Upper lobe of left lung (tissue), 6 donors: Measurements from ENCODE around the gene CRIP1. TPM values are rescaled to one million over a fixed set of nuclear protein-coding genes. Genes with fewer than 3 reads are reported as not detected.

Source experiments
- ATAC-seq, 2 donors: fragments of 200-7000 bp; cut with Tn5 transposase; one replicate each; pipeline ENCODE4 v1.9.1; 2022; ENCODE audit warnings: mild to moderate bottlenecking in 2 of 2, moderate library complexity in 2 of 2; ENCODE audit not compliant: low FRiP score in 2 of 2
- DNase-seq, 2 donors: peaks; one replicate each; pipeline ENCODE4 v3.0.0-alpha.2; 2019 to 2020
- H3K27ac ChIP-seq, 4 donors: fragments of 200-600 bp; sonication (generic); one replicate each; pipeline ENCODE4 v1.5.1; 2016 to 2019
- H3K27me3 ChIP-seq, 4 donors: fragments of 200-600 bp; sonication (generic); one replicate each; pipeline ENCODE4 v1.5.1; 2017 to 2019
- H3K36me3 ChIP-seq, 4 donors: fragments of 200-600 bp; sonication (generic); one replicate each; pipeline ENCODE4 v1.5.1; 2016 to 2019
- H3K4me1 ChIP-seq, 4 donors: fragments of 200-600 bp; sonication (generic); one replicate each; pipeline ENCODE4 v1.5.1; 2018 to 2019
- H3K4me3 ChIP-seq, 4 donors: fragments of 200-600 bp; sonication (generic); one replicate each; pipeline ENCODE4 v1.5.1; 2017 to 2019; ENCODE audit warnings: mild to moderate bottlenecking in 2 of 4, moderate library complexity in 1 of 4
- H3K9me3 ChIP-seq, 4 donors: fragments of 200-600 bp; sonication (generic); one replicate each; pipeline ENCODE4 v1.5.1; 2018 to 2019
- EP300 ChIP-seq, 4 donors: sonication (generic); formaldehyde crosslinking; IDR thresholded peaks; one replicate each; pipeline ENCODE4 v1.5.1; 2017; ENCODE audit warnings: antibody characterized with exemption in 4 of 4, control low read depth in 2 of 4
- POLR2A ChIP-seq, 4 donors: fragments of 450-650 bp; IDR thresholded peaks; one replicate each; pipeline ENCODE4 v1.5.1; 2016 to 2017; ENCODE audit warnings: antibody characterized with exemption in 4 of 4, mild to moderate bottlenecking in 2 of 4
- POLR2AphosphoS5 ChIP-seq, 2 donors: sonication (generic); formaldehyde crosslinking; IDR thresholded peaks; one replicate each; pipeline ENCODE4 v1.5.1; 2017; ENCODE audit warnings: antibody characterized with exemption in 2 of 2
- WGBS, 2 donors: methylation state at CpG; one replicate each; pipeline ENCODE4 v1.1.5; 2017 to 2018; 5-methylcytosine and 5-hydroxymethylcytosine counted together
- total RNA-seq, 6 donors: library from RNA; depleted of rRNA in 4 of 6; stranded (reverse); fragments of >200 nt in 4 of 6; gene quantifications; one replicate each; pipeline versions ENCODE4 v1.1.0 to v1.2.1, GENCODE V29; 2016 to 2021
- TF ChIP-seq, protein P1 (sequence below), 6 experiments: fragments of 450-650 bp in 4 of 6; fragments of 200-600 bp in 2 of 6; sonication (generic) in 2 of 6; IDR thresholded peaks; one replicate each; pipeline ENCODE4 v1.5.1; 2016 to 2019; ENCODE audit warnings: antibody characterized with exemption in 6 of 6
- donor health status: DM: no; HTN: no; CAD: no; lungs with moderate emphysema.
- donor health status: DM: no; HTN: yes; CAD: no; lungs with severe emphysema.

Gene CRIP1
- total RNA-seq, 6 donors from 2014 or later, result 26.2 to 425 (median 200) TPM

DNA sequence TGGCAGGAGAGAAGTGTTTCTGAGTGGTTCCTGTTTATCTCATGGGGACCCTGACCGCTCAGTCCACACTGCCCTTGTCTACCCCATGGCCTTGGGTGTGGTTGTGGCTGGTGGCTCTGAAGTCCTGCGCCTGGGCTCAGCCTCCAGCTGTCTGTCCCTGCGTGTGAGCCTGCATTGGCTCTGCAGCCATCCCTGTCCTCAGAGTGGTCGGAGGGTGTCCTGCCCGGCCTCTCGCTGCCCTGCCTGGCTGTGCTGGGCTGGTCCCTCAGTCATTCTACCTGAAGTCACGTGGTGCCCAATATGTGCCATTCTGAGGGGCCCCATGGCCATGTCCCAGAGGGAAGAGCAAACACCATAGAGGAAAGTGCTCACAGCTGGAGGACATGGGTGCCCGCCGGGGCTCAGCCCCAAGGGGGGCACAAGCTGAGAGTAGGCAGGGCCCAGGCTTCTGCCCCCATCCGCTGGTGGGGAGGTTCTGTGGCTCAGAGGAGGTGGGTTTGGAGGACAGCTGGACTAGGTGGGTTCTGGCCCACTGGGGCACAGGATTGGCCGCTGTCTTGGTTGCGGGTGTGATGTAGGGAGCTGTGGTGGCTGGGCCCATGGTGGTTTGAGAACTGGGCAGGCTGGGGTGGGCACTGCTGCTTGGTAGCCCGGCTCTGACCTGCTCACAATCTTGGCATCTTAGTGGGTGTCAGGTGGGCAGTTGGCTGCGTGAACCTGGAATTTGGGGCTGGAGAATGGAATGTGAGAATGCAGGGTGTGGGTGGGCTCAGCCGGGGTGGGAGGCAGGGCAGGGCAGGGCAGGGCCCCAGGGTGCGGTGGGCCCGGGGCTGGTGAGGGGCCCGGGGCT, 16.0 kb downstream of the CRIP1 start:
- WGBS, 2 donors, result 77 to 82% methylated on average over 11 to 18 of the region's 18 CpGs
- ATAC-seq (no peak), DNase-seq (peak; percentile 10 to 62)
- TF ChIP-seq, protein P1, sequence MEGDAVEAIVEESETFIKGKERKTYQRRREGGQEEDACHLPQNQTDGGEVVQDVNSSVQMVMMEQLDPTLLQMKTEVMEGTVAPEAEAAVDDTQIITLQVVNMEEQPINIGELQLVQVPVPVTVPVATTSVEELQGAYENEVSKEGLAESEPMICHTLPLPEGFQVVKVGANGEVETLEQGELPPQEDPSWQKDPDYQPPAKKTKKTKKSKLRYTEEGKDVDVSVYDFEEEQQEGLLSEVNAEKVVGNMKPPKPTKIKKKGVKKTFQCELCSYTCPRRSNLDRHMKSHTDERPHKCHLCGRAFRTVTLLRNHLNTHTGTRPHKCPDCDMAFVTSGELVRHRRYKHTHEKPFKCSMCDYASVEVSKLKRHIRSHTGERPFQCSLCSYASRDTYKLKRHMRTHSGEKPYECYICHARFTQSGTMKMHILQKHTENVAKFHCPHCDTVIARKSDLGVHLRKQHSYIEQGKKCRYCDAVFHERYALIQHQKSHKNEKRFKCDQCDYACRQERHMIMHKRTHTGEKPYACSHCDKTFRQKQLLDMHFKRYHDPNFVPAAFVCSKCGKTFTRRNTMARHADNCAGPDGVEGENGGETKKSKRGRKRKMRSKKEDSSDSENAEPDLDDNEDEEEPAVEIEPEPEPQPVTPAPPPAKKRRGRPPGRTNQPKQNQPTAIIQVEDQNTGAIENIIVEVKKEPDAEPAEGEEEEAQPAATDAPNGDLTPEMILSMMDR (IDR thresholded peaks at IDR 0.05), result no peak
- TF ChIP-seq POLR2A (IDR thresholded peaks at IDR 0.05) (no peak), POLR2AphosphoS5 (IDR thresholded peaks at IDR 0.05) (no peak), EP300 (IDR thresholded peaks at IDR 0.05) (no peak)
- peaks cover 0 to 5% (median 2%) of the 10 kb centered on the region in 4 donors for H3K36me3 ChIP-seq
- no peaks in the 10 kb centered on the region for H3K27me3 ChIP-seq
- no peaks in the 10 kb centered on the region for H3K9me3 ChIP-seq
- no peaks in the 10 kb centered on the region for H3K4me1 ChIP-seq
- no peak overlapping the region for H3K27ac ChIP-seq
- H3K4me3 ChIP-seq, result no peak overlapping the region

GRCh38 chr14:105503296-105503640, 16.6 kb downstream of the CRIP1 start:
- ATAC-seq (no peak), DNase-seq (peak in 1 of 2 donors; percentile 6)
- H3K4me3 ChIP-seq, result no peak overlapping the region
- no peaks in the 10 kb centered on the region for H3K9me3 ChIP-seq
- no peaks in the 10 kb centered on the region for H3K27me3 ChIP-seq
- peaks cover 0 to 5% (median 1%) of the 10 kb centered on the region in 4 donors for H3K36me3 ChIP-seq
- H3K4me1 ChIP-seq, result no peaks in the 10 kb centered on the region
- TF ChIP-seq POLR2A (IDR thresholded peaks at IDR 0.05) (no peak), EP300 (IDR thresholded peaks at IDR 0.05) (no peak), POLR2AphosphoS5 (IDR thresholded peaks at IDR 0.05) (no peak)
- TF ChIP-seq, protein P1 (IDR thresholded peaks at IDR 0.05), result no peak
- 89 to 91% methylated on average over 7 of the region's 7 CpGs for WGBS, 2 donors
- no peak overlapping the region for H3K27ac ChIP-seq

DNA sequence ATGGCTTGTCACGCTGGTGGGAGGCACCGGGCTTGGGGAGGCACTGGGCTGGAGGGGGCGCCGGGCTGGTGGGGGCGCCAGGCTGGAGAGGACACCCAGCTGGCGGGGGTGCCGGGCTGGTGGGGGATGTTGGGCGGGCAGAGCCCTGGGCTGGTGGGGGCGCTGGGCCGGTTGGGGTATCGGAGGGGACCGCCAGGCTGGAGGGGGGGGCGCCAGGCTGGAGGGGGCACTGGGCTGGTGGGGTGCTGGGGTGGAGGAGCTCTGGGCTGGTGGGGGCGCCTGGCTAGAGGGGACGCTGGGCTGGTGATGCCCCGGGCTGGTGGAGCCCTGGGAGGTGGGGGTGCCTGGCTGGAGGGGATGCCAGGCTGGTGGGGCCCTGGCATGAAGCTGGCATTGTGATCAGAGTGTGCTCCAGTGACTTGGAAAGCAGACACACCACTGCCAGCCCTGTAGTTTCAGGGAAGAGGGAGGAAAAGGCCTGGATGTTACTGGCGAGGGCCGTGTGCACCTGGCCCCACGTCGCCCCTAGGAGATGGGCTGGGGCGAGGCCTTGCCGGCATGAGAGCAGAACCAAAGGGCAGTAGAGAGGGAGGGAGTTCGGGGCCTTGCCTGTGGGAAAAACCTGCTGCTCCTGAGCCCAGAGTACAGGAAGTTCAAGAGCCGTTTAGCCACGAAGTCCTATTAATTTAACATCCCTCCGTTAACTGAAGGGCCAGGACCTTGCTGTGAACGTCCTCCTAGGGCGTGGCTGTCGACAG, 17.4 kb downstream of the CRIP1 start:
- 71 to 81% methylated on average over 25 to 29 of the region's 29 CpGs for WGBS, 2 donors
- Histone ChIP-seq H3K4me3 (no peak overlapping the region), H3K27ac (no peak overlapping the region), H3K9me3 (no peaks in the 10 kb centered on the region), H3K27me3 (no peaks in the 10 kb centered on the region), H3K36me3 (no peaks in the 10 kb centered on the region), H3K4me1 (no peaks in the 10 kb centered on the region)
- ATAC-seq (peak in 1 of 2 donors; percentile 2), DNase-seq (peak; percentile 15 to 81)
- TF ChIP-seq POLR2AphosphoS5 (IDR thresholded peaks at IDR 0.05), result no peak
- TF ChIP-seq, protein P1 (IDR thresholded peaks at IDR 0.05), result no peak
- TF ChIP-seq EP300 (IDR thresholded peaks at IDR 0.05), result no peak
- no peak for TF ChIP-seq POLR2A (IDR thresholded peaks at IDR 0.05)

DNA sequence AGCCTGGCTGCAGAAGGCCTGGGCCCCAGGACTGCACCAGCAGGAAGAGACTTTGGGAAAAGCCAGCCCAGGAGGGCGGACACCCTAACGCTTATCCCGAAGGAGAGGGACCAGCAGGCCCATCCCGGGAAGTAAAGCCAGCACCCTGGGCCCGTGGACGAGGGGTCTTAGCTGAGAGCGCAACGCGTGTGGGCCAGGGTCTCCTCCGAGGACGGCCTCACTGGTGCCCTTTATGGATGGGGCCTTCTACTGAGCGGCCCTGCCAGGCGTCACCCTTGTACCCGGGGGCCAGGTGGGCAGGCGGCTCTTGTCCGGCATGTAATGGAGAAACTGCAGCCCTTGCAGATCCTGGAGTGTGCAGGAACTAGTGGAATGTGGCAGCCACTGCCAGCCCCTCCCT, 18.4 kb downstream of the CRIP1 start:
- ATAC-seq, result peak in 1 of 2 donors; percentile 0
- Histone ChIP-seq H3K27ac (no peak overlapping the region), H3K4me3 (no peak overlapping the region), H3K4me1 (no peaks in the 10 kb centered on the region), H3K9me3 (no peaks in the 10 kb centered on the region), H3K36me3 (no peaks in the 10 kb centered on the region), H3K27me3 (no peaks in the 10 kb centered on the region)
- DNase-seq, result peak; percentile 18 to 61
- WGBS, 2 donors, result 86 to 87% methylated on average over 12 of the region's 16 CpGs
- TF ChIP-seq POLR2AphosphoS5 (IDR thresholded peaks at IDR 0.05) (no peak), EP300 (IDR thresholded peaks at IDR 0.05) (no peak), POLR2A (IDR thresholded peaks at IDR 0.05) (no peak)

DNA sequence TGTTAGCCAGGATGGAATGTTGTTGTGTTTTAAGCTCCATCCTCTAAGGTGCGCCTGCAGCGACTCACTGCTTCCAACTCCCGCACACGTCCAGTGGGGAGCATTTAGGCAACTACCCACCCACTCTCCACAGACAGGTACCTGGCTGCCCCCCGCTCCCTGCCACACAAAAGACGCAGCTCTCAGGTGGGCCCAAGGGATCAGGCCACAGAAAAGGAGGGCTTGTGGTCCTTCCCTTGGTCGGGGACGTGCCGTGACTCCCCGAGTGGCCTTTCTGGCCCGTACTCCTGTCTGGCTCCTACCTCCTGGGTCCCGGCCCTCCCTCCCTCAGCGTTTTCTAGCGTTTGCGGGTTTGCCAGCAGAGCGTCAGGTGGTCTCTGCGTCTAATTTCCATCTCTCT, 20.6 kb downstream of the CRIP1 start:
- TF ChIP-seq POLR2A (IDR thresholded peaks at IDR 0.05) (no peak), EP300 (IDR thresholded peaks at IDR 0.05) (no peak), POLR2AphosphoS5 (IDR thresholded peaks at IDR 0.05) (no peak)
- TF ChIP-seq, protein P1 (IDR thresholded peaks at IDR 0.05), result no peak
- no peak overlapping the region for H3K4me3 ChIP-seq
- no peak overlapping the region for H3K27ac ChIP-seq
- DNase-seq (peak in 1 of 2 donors; percentile 10), ATAC-seq (no peak)
- H3K27me3 ChIP-seq, result no peaks in the 10 kb centered on the region
- no peaks in the 10 kb centered on the region for H3K9me3 ChIP-seq
- no peaks in the 10 kb centered on the region for H3K36me3 ChIP-seq
- H3K4me1 ChIP-seq, result no peaks in the 10 kb centered on the region
- WGBS, 2 donors, result 59 to 61% methylated on average over 15 to 17 of the region's 17 CpGs
